HCT116 (cell line): ENCODE results near the gene TMEM63B. TPM values are rescaled to one million over a fixed set of nuclear protein-coding genes. Genes with fewer than 3 reads are reported as not detected.

Experiments used
- ATAC-seq: fragments of 200-7000 bp; cut with Tn5 transposase; 2 replicates; pipeline ENCODE4 v1.9.1; 2020; ENCODE audit warnings: mild to moderate bottlenecking, moderate library complexity
- BruUV-seq: library from RNA; stranded (reverse); fragments of 400-500 nt; replicated peaks from 2 replicates; lab custom pipeline; 2021; lab: Mats Ljungman, UMichigan
- CTCF ChIA-PET: fragments of 300-600 bp; sonication (Branson Sonifier 250); formaldehyde crosslinking; loops from one replicate; lab custom pipeline; 2021; ENCODE audit warnings: antibody characterized with exemption; lab: Charles Lee
- POLR2A ChIA-PET: fragments of 300-600, 350-600 bp; sonication (Branson Sonifier 250); formaldehyde crosslinking; loops from one replicate; lab custom pipeline; 2021; ENCODE audit warnings: antibody characterized with exemption; lab: Charles Lee
- RAD21 ChIA-PET, 2 experiments: fragments of 300-600 bp; sonication (Branson Sonifier 250); formaldehyde crosslinking; loops; one replicate each; lab custom pipeline; 2023; ENCODE audit warnings: low total read pairs in 2 of 2; ENCODE audit not compliant: uncharacterized antibody in 2 of 2, unreplicated experiment in 2 of 2, low non-redundant PET in 1 of 2; lab: Charles Lee
- DNase-seq: peaks from one replicate; pipeline ENCODE4 v3.0.0-alpha.2; 2010; ENCODE audit warnings: low read depth, low spot score
- H2AFZ ChIP-seq: fragments of 200-600 bp; shearing (Covaris generic), sonication (generic); 2 replicates; pipeline ENCODE4 v1.6.1; 2017; ENCODE audit warnings: low read depth, mixed run types, mixed read lengths, antibody characterized with exemption, low read length; ENCODE audit not compliant: poor library complexity, severe bottlenecking
- H3K27ac ChIP-seq: 2 replicates; pipeline ENCODE4 v1.5.1; 2012; ENCODE audit warnings: low read depth, low read length
- H3K27me3 ChIP-seq: fragments of 200-600 bp; sonication (generic); 2 replicates; pipeline ENCODE4 v1.6.1; 2016; ENCODE audit warnings: mixed run types, low read length, mixed read lengths; ENCODE audit not compliant: insufficient read depth
- H3K36me3 ChIP-seq, 2 experiments: fragments of 200-500 bp in 1 of 2; fragments of 200-600 bp in 1 of 2; sonication (Bioruptor generic) in 1 of 2; sonication (generic) in 1 of 2; 2 replicates each; pipeline versions ENCODE4 v1.5.1 to v1.6.1; 2014 to 2016; ENCODE audit warnings: low read length in 2 of 2, inconsistent platforms in 1 of 2, mixed read lengths in 1 of 2, mixed run types in 1 of 2; ENCODE audit not compliant: insufficient read depth in 2 of 2, control insufficient read depth in 1 of 2
- H3K4me1 ChIP-seq, 2 experiments: fragments of 200-600 bp in 1 of 2; sonication (generic) in 1 of 2; 2 replicates each; pipeline versions ENCODE4 v1.5.1 to v1.6.1; 2012 to 2017; ENCODE audit warnings: low read length in 2 of 2, inconsistent platforms in 1 of 2, mild to moderate bottlenecking in 1 of 2, mixed read lengths in 1 of 2, mixed run types in 1 of 2, moderate library complexity in 1 of 2; ENCODE audit not compliant: insufficient read depth in 2 of 2, control insufficient read depth in 1 of 2
- H3K4me2 ChIP-seq: fragments of 200-600 bp; sonication (generic); 2 replicates; pipeline ENCODE4 v1.6.1; 2017; ENCODE audit warnings: mixed run types, low read length, mixed read lengths
- H3K4me3 ChIP-seq, 2 experiments: fragments of 200-600 bp in 1 of 2; sonication (generic) in 1 of 2; replicated peaks in 1 of 2; 2 replicates each; pipeline ENCODE4 v1.5.1; 2011 to 2016; ENCODE audit warnings: low read length in 2 of 2, control low read depth in 1 of 2, low read depth in 1 of 2, mild to moderate bottlenecking in 1 of 2, mixed read lengths in 1 of 2, mixed run types in 1 of 2
- H3K79me2 ChIP-seq: fragments of 200-600 bp; sonication (generic); 2 replicates; pipeline ENCODE4 v1.6.1; 2017; ENCODE audit warnings: mild to moderate bottlenecking, mixed run types, low read length, moderate library complexity, mixed read lengths; ENCODE audit not compliant: insufficient read depth
- H3K9ac ChIP-seq: fragments of 200-600 bp; sonication (generic); 2 replicates; pipeline ENCODE4 v1.6.1; 2016; ENCODE audit warnings: low read length, mixed read lengths
- H3K9me2 ChIP-seq: fragments of 200-600 bp; sonication (generic), shearing (Covaris generic); 2 replicates; pipeline ENCODE4 v1.6.1; 2017; ENCODE audit warnings: mixed run types, mild to moderate bottlenecking, moderate library complexity; ENCODE audit not compliant: insufficient read depth
- H3K9me3 ChIP-seq, 2 experiments: fragments of 200-500 bp in 1 of 2; fragments of 200-600 bp in 1 of 2; sonication (Bioruptor generic) in 1 of 2; sonication (generic) in 1 of 2; 2 replicates each; pipeline ENCODE4 v1.6.1; 2014 to 2017; ENCODE audit warnings: low read length in 2 of 2, mixed read lengths in 2 of 2, inconsistent platforms in 1 of 2, low read depth in 1 of 2, mild to moderate bottlenecking in 1 of 2, mixed run types in 1 of 2, moderate library complexity in 1 of 2; ENCODE audit not compliant: control insufficient read depth in 1 of 2, insufficient read depth in 1 of 2
- H4K20me1 ChIP-seq: fragments of 200-600 bp; sonication (generic), shearing (Covaris generic); 2 replicates; pipeline ENCODE4 v1.6.1; 2017; ENCODE audit warnings: mixed run types, mild to moderate bottlenecking, moderate library complexity; ENCODE audit not compliant: insufficient read depth
- CBX3 ChIP-seq: IDR thresholded peaks from 2 replicates; pipeline ENCODE4 v1.6.1; 2012; ENCODE audit warnings: low read depth
- EZH2 ChIP-seq: fragments of 200-600 bp; sonication (generic); IDR thresholded peaks from 2 replicates; pipeline ENCODE4 v1.6.1; 2017; ENCODE audit warnings: antibody characterized with exemption, mixed run types
- FOSL1 ChIP-seq: IDR thresholded peaks from 2 replicates; pipeline ENCODE4 v1.6.1; 2012; ENCODE audit warnings: low read depth
- MAX ChIP-seq: IDR thresholded peaks from 2 replicates; pipeline ENCODE4 v1.6.1; 2012
- POLR2AphosphoS5 ChIP-seq: IDR thresholded peaks from 2 replicates; pipeline ENCODE4 v1.6.1; 2011; ENCODE audit warnings: mild to moderate bottlenecking, low read depth, low read length, moderate library complexity
- RAD21 ChIP-seq: IDR thresholded peaks from 2 replicates; pipeline ENCODE4 v1.6.1; 2012; ENCODE audit warnings: low read depth, mild to moderate bottlenecking
- SP1 ChIP-seq: IDR thresholded peaks from 2 replicates; pipeline ENCODE4 v1.6.1; 2012; ENCODE audit warnings: low read depth
- TCF7L2 ChIP-seq: IDR thresholded peaks from 2 replicates; pipeline ENCODE4 v1.7.0; 2011; ENCODE audit warnings: borderline replicate concordance, inconsistent platforms; ENCODE audit not compliant: insufficient read depth, insufficient read length; ENCODE audit errors: extremely low read depth
- ZFX ChIP-seq: fragments of 450-650 bp; IDR thresholded peaks from 2 replicates; pipeline ENCODE4 v1.6.1; 2017
- intact Hi-C: fragments of 100-400 bp; cut with micrococcal nuclease; formaldehyde crosslinking; loops from 2 replicates; pipeline ENCODE4 v1.10.0; 2022
- total RNA-seq: library from RNA; stranded (reverse); gene quantifications from one replicate; pipeline ENCODE4 v1.2.1, GENCODE V29; 2021; ENCODE audit not compliant: unreplicated experiment

Gene TMEM63B
- total RNA-seq, 1 experiment from 2014 or later: 58.2 TPM

DNA sequence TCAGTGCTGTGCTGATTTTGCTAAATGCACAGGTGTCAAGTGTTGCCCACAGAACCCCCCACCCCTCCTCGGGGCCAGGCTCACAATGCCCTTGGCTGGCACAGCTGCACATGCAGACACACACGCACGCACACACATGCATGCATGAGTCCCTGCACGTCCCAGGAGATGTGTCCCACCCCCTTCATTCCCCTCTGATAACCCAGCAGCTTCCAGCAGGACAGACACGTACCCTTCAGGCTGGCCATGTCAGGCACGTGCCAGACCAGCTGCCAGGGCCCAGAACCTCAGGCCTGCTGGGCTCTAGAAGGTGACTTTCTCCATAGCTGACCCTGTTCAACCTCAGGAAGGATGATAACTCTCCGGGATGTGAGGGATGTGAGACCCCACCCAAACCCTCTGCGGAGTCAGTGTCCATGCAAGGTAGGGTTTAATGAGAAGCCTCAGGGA, 44.5 kb upstream of the TMEM63B start (continued):
- no peak for TF ChIP-seq RAD21
- no peak for TF ChIP-seq FOSL1
- no peak for TF ChIP-seq POLR2AphosphoS5
- TF ChIP-seq CBX3: no peak
- no peak for TF ChIP-seq EZH2

GRCh38 chr6:44084231-44085014, 42.9 kb upstream of the TMEM63B start:
- no peaks in the 10 kb centered on the region for H3K36me3 ChIP-seq
- ChIA-PET POLR2A (no interaction called here), CTCF (interaction anchor here (0.9 to 1.2 kb wide), 2 partner anchors 9 to 12 kb away, joined by 3 to 4 read pairs; no protein-coding TSS in a partner anchor), RAD21 (no interaction called here)
- H3K4me2 ChIP-seq: peak overlapping the region; percentile 35
- H4K20me1 ChIP-seq: no peaks in the 10 kb centered on the region
- H3K9ac ChIP-seq: 0 out of 2 replicates have a peak overlapping the region, but pooled peaks have one; percentile 2
- no peaks in the 10 kb centered on the region for H3K27me3 ChIP-seq
- no peak overlapping the region for H2AFZ ChIP-seq
- no peak overlapping the region for H3K4me3 ChIP-seq
- no peaks in the 10 kb centered on the region for H3K9me2 ChIP-seq
- no peaks in the 10 kb centered on the region for H3K9me3 ChIP-seq
- TSS peak; percentile 48 for BruUV-seq
- H3K4me1 ChIP-seq: peaks cover 17 to 34% of the 10 kb centered on the region in 2 experiments
- peak overlapping the region; percentile 41; the same call in 1 of the 2 replicates for H3K27ac ChIP-seq
- TF ChIP-seq MAX (peak; percentile 85), TCF7L2 (peak; percentile 97), SP1 (no peak), ZFX (peak; percentile 7; the same call in 1 of the 2 replicates)
- no peaks in the 10 kb centered on the region for H3K79me2 ChIP-seq
- ATAC-seq (peak; percentile 78), DNase-seq (peak; percentile 44)
- intact Hi-C loops: no loop called here
